HUES48 (cell line): Measurements from ENCODE around the gene CYB5R4.
"Not testable (repeated sequence)": the region's sequence is repeated elsewhere in the genome, so short reads cannot be mapped to it uniquely, and the experiment has no call there.

Experiments used
- H3K27ac ChIP-seq: one replicate; pipeline ENCODE4 v1.7.0; 2013; ENCODE audit warnings: low read depth, low read length, inconsistent platforms
- H3K27me3 ChIP-seq: 2 replicates; pipeline ENCODE4 v1.6.1; 2013; ENCODE audit warnings: mild to moderate bottlenecking, low read length; ENCODE audit not compliant: control insufficient read depth, insufficient read depth
- H3K36me3 ChIP-seq: 2 replicates; pipeline ENCODE4 v1.6.1; 2013; ENCODE audit warnings: low read length; ENCODE audit not compliant: control insufficient read depth, insufficient read depth
- H3K4me1 ChIP-seq: 2 replicates; pipeline ENCODE4 v1.6.1; 2013; ENCODE audit warnings: mild to moderate bottlenecking, low read length; ENCODE audit not compliant: control insufficient read depth, insufficient read depth
- H3K4me3 ChIP-seq: 2 replicates; pipeline ENCODE4 v1.5.1; 2013; ENCODE audit warnings: mild to moderate bottlenecking, low read depth, low read length
- H3K9ac ChIP-seq: 2 replicates; pipeline ENCODE4 v1.6.1; 2013; ENCODE audit warnings: mild to moderate bottlenecking, low read depth, low read length, moderate library complexity
- H3K9me3 ChIP-seq: 2 replicates; pipeline ENCODE4 v1.6.1; 2013; ENCODE audit warnings: low read length; ENCODE audit not compliant: control insufficient read depth, insufficient read depth

The CYB5R4 gene

DNA sequence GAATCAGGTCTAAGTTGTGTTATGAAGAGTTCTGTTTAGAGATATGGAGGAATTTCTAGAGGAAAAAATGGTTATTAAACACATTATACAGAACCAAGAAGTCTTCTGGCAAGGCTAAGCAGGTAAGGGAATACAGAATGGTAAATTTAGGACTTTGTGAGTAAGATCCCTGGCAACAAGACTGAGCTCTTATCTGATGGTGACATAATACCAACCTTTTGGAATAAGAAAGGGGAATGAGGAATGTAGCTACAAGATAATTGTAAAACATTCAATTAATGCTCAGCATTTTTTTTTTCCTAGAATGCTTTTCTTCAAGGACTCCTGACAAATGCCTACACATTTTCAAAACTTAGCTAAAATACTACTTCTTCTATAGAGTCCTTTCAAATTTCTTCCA is 51.8 kb downstream of the CYB5R4 start:
- Histone ChIP-seq H3K9ac (no peak overlapping the region), H3K4me1 (peaks cover 37% of the 10 kb centered on the region), H3K27me3 (no peaks in the 10 kb centered on the region), H3K27ac (no peak overlapping the region), H3K36me3 (no peaks in the 10 kb centered on the region), H3K4me3 (no peak overlapping the region), H3K9me3 (no peaks in the 10 kb centered on the region)

DNA sequence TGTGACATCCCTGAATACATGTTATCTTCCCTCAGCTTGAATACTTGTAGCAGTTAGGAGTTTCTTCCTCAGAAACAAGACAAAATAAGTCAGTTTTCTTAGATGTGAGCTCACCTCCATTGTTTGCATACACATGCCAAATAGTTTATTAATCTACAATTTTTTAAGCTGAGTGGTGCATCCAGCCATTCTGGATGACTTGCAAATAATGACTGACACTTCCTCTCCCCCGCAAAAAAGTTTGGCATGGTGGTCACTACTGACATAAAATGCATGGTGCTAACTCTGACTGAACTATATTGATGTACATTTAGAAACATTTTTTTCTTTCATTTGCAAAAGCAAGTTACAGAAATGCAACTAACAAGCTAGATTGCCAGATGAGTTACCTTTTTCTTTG is 55.5 kb downstream of the CYB5R4 start:
- no peak overlapping the region for H3K9ac ChIP-seq
- H3K27me3 ChIP-seq, result no peaks in the 10 kb centered on the region
- peaks cover 23% of the 10 kb centered on the region for H3K4me1 ChIP-seq
- no peaks in the 10 kb centered on the region for H3K36me3 ChIP-seq
- H3K27ac ChIP-seq, result no peak overlapping the region
- H3K4me3 ChIP-seq, result no peak overlapping the region
- H3K9me3 ChIP-seq, result no peaks in the 10 kb centered on the region

DNA sequence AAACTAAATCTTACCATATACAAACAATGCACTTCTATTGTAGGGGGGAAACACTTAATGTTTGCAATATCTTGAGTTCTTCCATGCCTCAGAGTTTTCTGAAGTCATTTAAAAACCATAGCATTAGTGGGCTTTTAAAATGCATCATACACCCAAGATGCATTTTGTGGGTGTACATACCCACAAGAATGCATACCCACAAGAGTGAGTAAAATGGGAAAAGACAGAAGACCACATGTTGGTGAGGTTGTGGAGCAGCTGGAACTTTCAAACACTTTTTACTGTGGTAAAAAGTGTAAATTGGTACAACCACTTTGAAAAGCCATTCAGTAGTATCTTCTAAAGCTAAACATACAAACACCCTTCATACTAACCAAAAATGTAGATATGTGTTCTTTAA is 57.5 kb downstream of the CYB5R4 start:
- Histone ChIP-seq H3K9ac (no peak overlapping the region), H3K9me3 (no peaks in the 10 kb centered on the region), H3K27me3 (no peaks in the 10 kb centered on the region), H3K36me3 (no peaks in the 10 kb centered on the region), H3K4me3 (no peak overlapping the region), H3K27ac (no peak overlapping the region), H3K4me1 (peaks cover 14% of the 10 kb centered on the region)

DNA sequence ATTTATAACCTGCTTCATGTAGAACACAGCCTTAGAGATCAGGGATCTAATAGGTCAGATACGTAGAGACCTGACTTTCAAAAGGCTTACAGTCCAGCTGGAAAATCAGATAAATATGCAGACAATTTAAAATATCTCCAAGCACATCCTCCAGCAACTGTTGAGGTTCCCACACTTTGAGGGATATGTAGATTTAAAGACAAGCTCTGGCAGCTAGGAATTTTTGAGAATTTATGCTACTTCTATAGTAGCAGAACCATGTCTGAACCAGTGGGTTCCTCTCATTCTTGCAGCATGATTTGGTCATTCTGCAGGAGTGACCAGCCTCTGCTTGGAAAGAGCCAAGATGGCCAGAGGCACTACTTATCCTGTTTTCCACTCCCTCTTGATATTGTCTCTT is 60.5 kb downstream of the CYB5R4 start:
- H3K4me1 ChIP-seq, result no peaks in the 10 kb centered on the region
- no peaks in the 10 kb centered on the region for H3K9me3 ChIP-seq
- no peak overlapping the region for H3K4me3 ChIP-seq
- H3K36me3 ChIP-seq, result no peaks in the 10 kb centered on the region
- no peaks in the 10 kb centered on the region for H3K27me3 ChIP-seq
- H3K27ac ChIP-seq, result no peak overlapping the region
- no peak overlapping the region for H3K9ac ChIP-seq

DNA sequence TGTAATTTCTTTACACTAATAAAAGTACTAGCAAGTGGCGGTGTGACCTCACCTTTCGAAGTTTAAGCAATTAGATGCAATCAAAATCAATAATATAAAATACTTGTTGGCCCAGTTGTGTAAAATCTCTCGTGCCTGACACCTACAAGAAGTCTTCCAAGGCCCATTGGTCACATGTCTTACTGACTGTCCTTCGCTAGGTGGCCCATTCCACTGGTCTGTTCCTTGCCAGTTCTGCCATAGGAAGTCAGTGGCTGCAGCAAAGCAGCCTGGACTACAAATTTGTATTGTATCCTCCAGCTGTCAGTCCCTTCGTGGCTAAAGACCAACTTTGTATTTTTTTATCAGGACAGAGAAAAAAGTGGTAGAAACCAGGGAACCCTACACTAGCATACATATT is 61.8 kb downstream of the CYB5R4 start:
- Histone ChIP-seq H3K27me3 (no peaks in the 10 kb centered on the region), H3K36me3 (no peaks in the 10 kb centered on the region), H3K27ac (no peak overlapping the region), H3K9ac (no peak overlapping the region), H3K9me3 (no peaks in the 10 kb centered on the region), H3K4me3 (no peak overlapping the region), H3K4me1 (no peaks in the 10 kb centered on the region)

DNA sequence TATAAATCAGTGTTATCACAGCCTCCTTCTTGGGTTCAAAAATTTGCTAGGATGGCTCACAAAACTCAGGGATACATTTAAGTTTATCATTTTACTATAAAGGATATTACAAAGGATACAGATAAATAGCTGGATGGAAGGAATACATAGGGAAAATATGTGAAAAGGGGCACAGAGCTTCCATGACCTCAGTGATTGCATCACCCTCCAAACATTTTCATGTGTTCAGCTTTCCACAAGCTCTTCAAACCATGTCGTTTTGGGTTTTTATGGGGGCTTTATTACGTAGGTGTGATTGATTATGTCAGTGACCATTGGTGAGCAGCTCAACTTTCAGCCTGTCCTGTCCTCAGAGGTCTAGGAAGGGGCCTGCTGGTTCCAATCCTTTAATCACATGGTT is 68.0 kb downstream of the CYB5R4 start:
- peaks cover 4% of the 10 kb centered on the region; the same call in 1 of the 2 replicates for H3K36me3 ChIP-seq
- no peak overlapping the region for H3K27ac ChIP-seq
- H3K4me1 ChIP-seq, result no peaks in the 10 kb centered on the region

DNA sequence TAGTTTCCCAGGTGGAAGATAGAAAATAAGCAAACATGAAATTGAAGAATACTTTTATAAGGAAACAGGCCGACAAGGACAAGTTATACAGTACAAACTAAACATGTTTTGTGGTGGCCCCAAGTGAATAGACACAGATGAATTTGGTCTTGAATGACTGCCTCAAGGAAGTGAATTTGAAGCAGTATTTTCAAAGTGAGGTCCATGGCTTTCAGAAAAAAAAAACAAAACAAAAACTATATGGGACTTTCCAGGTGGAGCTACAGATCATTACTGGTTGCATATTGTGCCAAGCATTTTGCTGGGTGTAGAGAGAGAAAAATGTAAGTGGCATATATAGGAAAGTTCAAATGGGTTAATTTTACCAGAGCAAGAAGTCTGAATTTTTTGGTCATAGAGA is 68.8 kb downstream of the CYB5R4 start:
- Histone ChIP-seq H3K36me3 (peaks cover 4% of the 10 kb centered on the region; the same call in 1 of the 2 replicates), H3K27me3 (no peaks in the 10 kb centered on the region), H3K9me3 (no peaks in the 10 kb centered on the region), H3K4me3 (no peak overlapping the region), H3K27ac (no peak overlapping the region), H3K9ac (no peak overlapping the region), H3K4me1 (no peaks in the 10 kb centered on the region)

More for the DNA sequence above, 68.0 kb downstream of the CYB5R4 start:
- H3K27me3 ChIP-seq, result no peaks in the 10 kb centered on the region
- no peak overlapping the region for H3K9ac ChIP-seq
- no peak overlapping the region for H3K4me3 ChIP-seq
- no peaks in the 10 kb centered on the region for H3K9me3 ChIP-seq

DNA sequence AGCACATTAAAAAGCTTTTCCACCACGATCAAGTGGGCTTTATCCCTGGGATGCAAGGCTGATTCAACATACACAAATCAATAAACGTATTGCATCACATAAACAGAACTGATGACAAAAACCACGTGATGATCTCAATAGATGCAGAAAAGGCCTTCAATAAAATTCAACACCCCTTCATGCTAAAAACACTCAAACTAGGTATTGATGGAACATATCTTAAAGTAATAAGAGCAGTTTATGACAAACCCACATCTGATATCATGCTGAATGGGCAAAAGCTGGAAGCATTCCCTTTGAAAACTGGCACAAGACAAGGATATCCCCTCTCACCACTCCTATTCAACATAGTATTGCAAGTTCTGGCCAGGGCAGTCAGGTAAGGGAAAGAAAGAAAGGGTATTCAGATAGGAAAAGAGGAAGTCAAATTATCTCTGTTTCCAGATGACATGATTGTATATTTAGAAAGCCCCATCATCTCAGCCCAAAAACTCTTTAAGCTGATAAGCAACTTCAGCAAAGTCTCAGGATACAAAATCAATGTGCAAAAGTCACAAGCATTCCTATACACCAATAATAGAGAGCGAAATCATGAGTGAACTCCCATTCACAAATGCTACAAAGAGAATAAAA is 86.8 kb downstream of the CYB5R4 start:
- H3K4me1 ChIP-seq, H3K4me3 ChIP-seq, H3K9ac ChIP-seq, H3K27ac ChIP-seq, H3K27me3 ChIP-seq: not testable (repeated sequence)
- peaks cover 15% of the 10 kb centered on the region for H3K36me3 ChIP-seq
- H3K9me3 ChIP-seq, result peaks cover 15% of the 10 kb centered on the region; the same call in 1 of the 2 replicates

DNA sequence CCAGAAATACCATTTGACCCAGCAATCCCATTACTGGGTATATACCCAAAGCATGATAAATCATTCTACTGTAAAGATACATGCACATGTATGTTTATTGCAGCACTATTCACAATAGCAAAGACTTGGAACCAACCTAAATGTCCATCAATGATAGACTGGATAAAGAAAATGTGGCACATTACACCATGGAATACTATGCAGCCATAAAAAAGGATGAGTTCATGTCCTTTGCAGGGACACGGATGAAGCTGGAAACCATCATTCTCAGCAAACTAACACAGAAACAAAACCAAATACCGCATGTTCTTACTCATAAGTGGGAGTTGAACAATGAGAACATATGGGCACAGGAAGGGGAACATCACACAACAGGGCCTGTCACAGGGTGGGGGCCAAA is 88.5 kb downstream of the CYB5R4 start:
- H3K27me3 ChIP-seq, H3K4me1 ChIP-seq, H3K9ac ChIP-seq, H3K4me3 ChIP-seq, H3K9me3 ChIP-seq, H3K36me3 ChIP-seq, H3K27ac ChIP-seq: not testable (repeated sequence)

DNA sequence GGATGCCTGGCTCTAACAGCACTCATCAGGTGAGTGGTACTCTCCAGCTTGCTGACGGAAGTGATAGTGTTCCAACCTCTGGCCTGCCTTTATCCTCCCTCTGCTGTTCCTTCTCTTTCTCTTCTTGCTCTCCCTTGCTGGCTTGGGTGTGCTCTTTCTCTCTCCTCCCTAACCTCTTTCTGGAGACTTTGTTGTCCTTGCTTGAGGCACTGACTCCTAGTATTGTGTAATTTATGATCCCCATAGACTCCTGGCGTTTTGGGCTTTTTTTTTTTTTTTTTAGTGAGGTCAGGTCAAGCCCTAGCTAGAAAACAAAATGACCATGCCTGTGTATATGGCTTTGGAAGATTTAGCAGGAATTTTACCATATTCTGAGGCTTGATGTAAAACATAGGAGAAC is 89.4 kb downstream of the CYB5R4 start:
- Histone ChIP-seq H3K27ac (no peak overlapping the region), H3K4me3 (no peak overlapping the region), H3K4me1 (peaks cover 15% of the 10 kb centered on the region), H3K36me3 (no peaks in the 10 kb centered on the region), H3K9me3 (peaks cover 4% of the 10 kb centered on the region; the same call in 1 of the 2 replicates), H3K9ac (no peak overlapping the region), H3K27me3 (no peaks in the 10 kb centered on the region)

DNA sequence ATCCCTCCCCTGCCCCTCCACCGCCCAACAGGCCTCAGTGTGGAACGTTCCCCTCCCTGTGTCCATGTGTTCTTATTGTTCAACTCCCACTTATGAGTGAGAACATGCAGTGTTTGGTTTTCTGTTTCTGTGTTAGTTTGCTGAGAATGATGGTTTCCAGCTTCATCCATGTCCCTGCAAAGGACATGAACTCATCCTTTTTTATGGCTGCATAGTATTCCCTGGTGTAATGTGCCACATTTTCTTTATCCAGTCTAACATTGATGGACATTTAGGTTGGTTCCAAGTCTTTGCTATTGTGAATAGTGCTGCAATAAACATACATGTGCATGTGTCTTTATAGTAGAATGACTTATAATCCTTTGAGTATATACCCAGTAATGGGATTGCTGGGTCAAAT is 91.9 kb downstream of the CYB5R4 start:
- H3K27me3 ChIP-seq, H3K9me3 ChIP-seq, H3K4me3 ChIP-seq, H3K9ac ChIP-seq, H3K36me3 ChIP-seq, H3K27ac ChIP-seq: not testable (repeated sequence)
- H3K4me1 ChIP-seq, result peaks cover 15% of the 10 kb centered on the region
